NCI-H69 (cell line): Measurements from ENCODE around the gene ANAPC10.
"Not testable (repeated sequence)": the region's sequence is repeated elsewhere in the genome, so short reads cannot be mapped to it uniquely, and the experiment has no call there.

Source experiments
- DNase-seq: peaks from one replicate; lab custom pipeline; 2025; lab: John Stamatoyannopoulos, UW

ANAPC10 gene

GRCh38 chr4:145071560-145071959, 26.4 kb downstream of the ANAPC10 start:
- DNase-seq, result no peak

- DNase-seq, result no peak
These were observed 28.6 kb downstream of the ANAPC10 start for GRCh38 chr4:145069361-145069760.

GRCh38 chr4:145066063-145066501, 31.9 kb downstream of the ANAPC10 start:
- peak; percentile 8 for DNase-seq

- DNase-seq, result peak; percentile 41
These were observed 36.6 kb downstream of the ANAPC10 start for GRCh38 chr4:145061318-145061920.

- DNase-seq, result no peak
These were observed 39.7 kb downstream of the ANAPC10 start for GRCh38 chr4:145058256-145058655.

- no peak for DNase-seq
These were observed 41.5 kb downstream of the ANAPC10 start for GRCh38 chr4:145056325-145057130.

- DNase-seq, result no peak
These were observed 42.3 kb downstream of the ANAPC10 start for GRCh38 chr4:145055533-145056257.

GRCh38 chr4:145049241-145049640, 48.8 kb downstream of the ANAPC10 start:
- DNase-seq, result no peak

- DNase-seq, result no peak
These were observed 49.2 kb downstream of the ANAPC10 start for GRCh38 chr4:145048817-145049216.

GRCh38 chr4:145047151-145047550, 50.8 kb downstream of the ANAPC10 start:
- DNase-seq, result peak; percentile 70

GRCh38 chr4:145045180-145045579, 52.8 kb downstream of the ANAPC10 start:
- DNase-seq, result no peak

- DNase-seq, result no peak
These were observed 53.7 kb downstream of the ANAPC10 start for GRCh38 chr4:145044341-145044740.

- DNase-seq, result no peak
These were observed 54.7 kb downstream of the ANAPC10 start for GRCh38 chr4:145043306-145043705.

- DNase-seq, result no peak
These were observed 55.3 kb downstream of the ANAPC10 start for GRCh38 chr4:145042601-145043285.

GRCh38 chr4:145041378-145041777, 56.6 kb downstream of the ANAPC10 start:
- no peak for DNase-seq

- DNase-seq, result no peak
These were observed 62.4 kb downstream of the ANAPC10 start for GRCh38 chr4:145035494-145036136.

GRCh38 chr4:145034727-145035211, 63.2 kb downstream of the ANAPC10 start:
- DNase-seq, result no peak

GRCh38 chr4:145019346-145019745, 78.7 kb downstream of the ANAPC10 start:
- no peak for DNase-seq

- peak; percentile 22 for DNase-seq
These were observed 83.6 kb downstream of the ANAPC10 start for GRCh38 chr4:145014365-145014764.

- peak; percentile 46 for DNase-seq
These were observed 85.2 kb downstream of the ANAPC10 start for GRCh38 chr4:145012841-145013240.

GRCh38 chr4:145011636-145012035, 86.4 kb downstream of the ANAPC10 start:
- DNase-seq, result no peak

- DNase-seq, result not testable (repeated sequence)
These were observed 87.7 kb downstream of the ANAPC10 start for GRCh38 chr4:145010315-145010714.
